GM19025 (cell line): Measurements from ENCODE around the gene YIPF2.
A peak's percentile ranks its signal among the peaks of the same experiment; 100 is the strongest.
"Not testable (repeated sequence)": the region's sequence is repeated elsewhere in the genome, so short reads cannot be mapped to it uniquely, and the experiment has no call there.

ENCODE experiments used
- ATAC-seq: cut with Tn5 transposase; IDR thresholded peaks from one replicate; pipeline ENCODE4 v1.9.1; 2021; ENCODE audit warnings: mild to moderate bottlenecking, low read depth, moderate library complexity; ENCODE audit not compliant: unreplicated experiment

Gene YIPF2

GRCh38 chr19:10928563-10929401, at the start of gene YIPF2, which contains the start of gene TIMM29:
YIPF2 (minus strand) TSS chr19:10928639; CDS start chr19:10928410, 229 bp downstream.
TIMM29 (plus strand) TSS chr19:10928811; CDS start chr19:10928823, 12 bp downstream.
- ATAC-seq: peak; percentile 83

- ATAC-seq: no peak
These were observed 49.3 kb upstream of the YIPF2 start for GRCh38 chr19:10977742-10978092.

DNA sequence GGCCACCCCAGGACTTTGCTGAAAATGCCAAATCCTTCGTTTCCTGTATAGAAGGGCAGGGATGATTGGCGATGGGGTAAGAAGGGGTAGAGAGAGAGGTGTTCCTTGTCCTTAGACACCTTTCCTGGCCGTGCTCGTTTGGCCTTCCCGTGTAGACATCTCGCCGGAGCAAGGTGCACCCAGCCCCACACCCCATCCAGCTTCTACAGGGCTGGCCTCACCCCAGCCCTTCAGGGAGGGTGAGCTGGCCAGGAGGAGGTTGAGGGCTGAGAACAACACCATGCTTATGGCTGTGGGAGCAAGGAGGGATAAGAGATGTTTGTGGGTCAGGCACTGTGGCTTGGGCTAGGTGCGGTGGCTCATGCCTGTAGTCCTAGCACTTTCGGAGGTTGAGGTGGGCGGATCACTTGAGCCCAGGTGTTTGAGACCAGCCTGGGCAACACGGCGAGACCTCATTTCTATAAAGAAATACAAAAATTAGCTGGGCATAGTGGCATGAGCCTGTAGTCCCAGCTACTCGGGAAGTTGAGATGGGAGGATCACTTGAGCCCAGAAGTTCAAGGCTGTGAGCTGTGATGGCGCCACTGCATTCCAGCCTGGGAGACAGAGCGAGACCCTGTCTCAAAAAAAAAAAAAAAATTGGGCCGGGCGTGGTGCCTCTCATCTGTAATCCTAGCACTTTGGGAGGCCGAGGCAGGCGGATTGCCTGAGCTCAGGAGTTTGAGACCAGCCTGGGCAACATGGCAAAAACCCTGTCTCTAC, 47.9 kb upstream of the YIPF2 start:
- no peak for ATAC-seq

- no peak for ATAC-seq
These were observed 47.1 kb upstream of the YIPF2 start for GRCh38 chr19:10975374-10976130.

DNA sequence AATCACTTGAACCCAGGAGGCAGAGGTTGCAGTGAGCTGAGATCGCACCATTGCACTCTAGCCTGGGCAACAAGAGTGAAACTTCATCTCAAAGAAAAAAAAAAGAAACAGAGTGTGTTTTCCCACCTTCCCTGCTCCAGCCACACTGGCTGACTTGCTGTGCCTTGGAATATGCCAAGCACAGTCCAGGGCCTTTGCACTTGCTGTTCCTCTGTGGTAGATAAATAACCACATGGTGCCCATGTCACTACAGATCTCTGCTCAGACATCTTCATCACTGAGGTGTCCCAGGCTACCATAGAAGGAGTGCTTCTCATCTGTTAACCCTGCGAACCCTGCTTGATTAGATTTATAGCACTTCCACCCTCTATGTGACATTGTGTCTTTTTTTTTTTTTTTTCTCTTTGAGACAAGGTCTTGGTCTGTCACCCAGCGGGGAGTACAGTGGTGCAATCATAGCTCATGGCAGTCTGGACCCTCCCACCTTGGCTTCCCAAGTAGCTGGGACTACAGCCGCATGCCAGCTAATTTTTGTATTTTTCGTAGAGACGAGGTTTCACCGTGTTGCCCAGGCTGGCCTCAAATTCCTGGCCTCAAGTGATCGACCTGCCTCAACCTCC, 42.8 kb upstream of the YIPF2 start:
- ATAC-seq: no peak

GRCh38 chr19:10968527-10969135, 40.2 kb upstream of the YIPF2 start:
- ATAC-seq: no peak

- no peak for ATAC-seq
These were observed 38.4 kb upstream of the YIPF2 start for GRCh38 chr19:10966809-10967208.

- no peak for ATAC-seq
These were observed 37.0 kb upstream of the YIPF2 start for GRCh38 chr19:10965398-10965797.

DNA sequence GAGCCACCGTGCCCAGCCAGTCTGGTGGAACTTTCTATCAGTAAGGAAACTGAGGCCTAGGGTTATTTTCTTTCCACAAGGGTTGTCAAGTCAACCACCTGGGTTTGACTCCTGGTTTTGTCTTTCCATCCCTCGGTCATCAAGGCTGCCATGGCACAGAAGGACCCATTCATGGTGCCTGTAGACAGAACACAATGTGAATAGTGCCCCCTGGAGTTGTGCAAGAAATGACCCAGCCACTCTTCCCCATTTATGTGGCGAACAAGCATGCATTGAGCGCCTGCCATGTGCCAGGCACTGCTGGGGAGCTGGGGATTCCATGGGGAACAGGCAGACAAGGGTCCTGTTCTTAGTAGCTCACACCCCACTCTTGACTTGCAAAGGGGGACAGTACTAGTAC, 36.5 kb upstream of the YIPF2 start:
- no peak for ATAC-seq

DNA sequence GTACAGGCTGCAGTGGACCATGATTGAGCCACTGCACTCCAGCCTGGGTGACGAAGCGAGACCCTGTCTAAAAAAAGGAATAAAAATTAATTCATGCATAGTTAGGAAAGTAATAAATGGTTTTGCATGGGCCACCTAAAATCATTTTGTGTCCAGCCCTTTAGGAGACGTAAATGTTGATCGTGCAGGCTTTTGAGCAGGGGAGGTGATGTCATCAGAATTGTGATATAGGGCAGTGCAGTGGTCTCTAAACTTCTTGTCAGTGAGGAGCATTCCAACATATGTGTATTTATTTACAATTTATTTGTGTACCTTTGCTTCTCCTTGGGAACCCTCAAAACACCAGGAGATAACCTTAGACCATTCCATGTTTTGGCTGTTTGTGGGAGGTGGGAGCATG, 35.4 kb upstream of the YIPF2 start:
- ATAC-seq: no peak

DNA sequence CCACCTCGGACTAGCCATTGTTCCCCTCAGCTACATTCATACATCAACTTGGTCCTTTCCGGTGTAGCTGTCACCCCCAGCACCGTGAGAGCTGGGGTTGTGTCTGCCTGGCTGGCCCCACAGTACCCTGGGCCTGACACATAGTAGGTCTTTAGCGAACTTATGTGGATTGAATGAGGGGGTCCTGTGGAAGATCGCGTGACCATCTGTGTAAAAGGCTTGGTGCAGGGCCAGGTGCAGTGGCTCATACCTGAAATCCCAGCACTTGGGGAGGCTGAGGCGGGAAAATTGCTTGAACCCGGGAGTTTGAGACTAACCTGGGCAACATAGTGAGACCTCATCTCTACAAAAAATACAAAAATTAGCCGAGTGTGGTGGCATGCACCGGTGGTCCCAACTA, 34.4 kb upstream of the YIPF2 start:
- no peak for ATAC-seq

GRCh38 chr19:10961073-10961860, 32.8 kb upstream of the YIPF2 start:
- peak; percentile 34 for ATAC-seq

GRCh38 chr19:10960314-10961072, 32.1 kb upstream of the YIPF2 start, which contains the start of gene SMARCA4:
SMARCA4 (plus strand) TSS chr19:10961030; CDS start chr19:10984152, 23,122 bp downstream.
- ATAC-seq: peak; percentile 69

DNA sequence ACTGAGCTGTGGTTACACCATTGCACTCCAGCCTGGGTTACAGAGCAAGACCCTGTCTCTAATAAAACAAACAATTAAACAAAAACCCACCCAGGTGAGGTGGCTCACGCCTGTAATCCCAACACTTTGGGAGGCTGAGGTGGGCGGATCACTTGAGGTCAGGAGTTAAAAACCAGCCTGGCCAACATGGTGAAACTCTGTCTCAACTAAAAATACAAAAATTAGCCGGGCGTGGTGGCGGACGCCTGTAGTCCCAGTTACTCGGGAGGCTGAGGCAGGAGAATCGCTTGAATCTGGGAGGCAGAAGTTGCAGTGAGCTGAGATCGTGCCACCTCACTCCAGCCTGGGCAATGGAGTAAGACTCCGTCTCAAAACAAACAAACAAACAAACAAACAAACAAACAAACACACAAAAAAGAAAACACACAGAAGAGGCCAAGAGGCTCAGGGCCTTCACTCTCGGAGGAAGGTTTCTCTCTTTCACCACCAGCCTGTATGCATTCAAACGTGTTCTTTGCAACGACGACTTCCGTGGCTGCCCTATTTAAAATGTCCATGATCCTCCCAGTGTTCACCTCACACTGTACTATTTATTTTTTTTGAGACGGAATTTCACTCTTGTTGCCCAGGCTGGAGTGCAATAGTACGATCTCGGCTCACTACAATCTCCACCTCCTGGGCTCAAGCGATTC, 31.0 kb upstream of the YIPF2 start:
- ATAC-seq: not testable (repeated sequence)

- no peak for ATAC-seq
These were observed 24.4 kb upstream of the YIPF2 start for GRCh38 chr19:10952809-10953208.

DNA sequence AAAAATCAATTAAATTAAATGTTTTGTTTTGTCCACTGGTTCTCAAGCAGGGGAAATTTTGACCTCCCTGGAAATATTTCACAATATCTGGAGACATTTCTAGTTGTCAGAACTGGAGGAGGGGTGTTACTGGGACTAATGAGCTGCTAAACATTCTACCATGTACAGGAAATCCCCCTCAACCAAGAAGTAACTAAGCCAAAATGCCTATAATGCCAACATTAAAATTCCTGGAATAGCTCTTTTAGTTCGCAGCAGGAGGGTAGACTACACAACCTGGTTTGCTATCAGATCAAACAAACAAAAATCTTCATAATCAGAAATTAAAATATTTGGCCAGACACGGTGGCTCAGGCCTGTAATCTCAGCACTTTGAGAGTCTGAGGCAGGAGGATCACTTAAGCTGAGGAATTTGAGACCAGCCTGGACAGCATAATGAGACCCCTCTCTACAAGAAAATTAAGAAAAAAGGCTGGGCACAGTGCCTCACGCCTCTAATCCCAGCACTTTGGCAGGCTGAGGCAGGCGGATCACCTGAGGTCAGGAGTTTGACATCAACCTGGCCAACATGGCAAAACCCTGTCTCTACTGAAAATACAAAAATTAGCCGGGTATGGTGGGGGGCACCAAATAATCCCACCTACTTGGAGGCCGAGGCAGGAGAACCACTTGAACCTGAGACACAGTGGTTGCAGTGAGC, 18.7 kb upstream of the YIPF2 start:
- ATAC-seq: no peak

DNA sequence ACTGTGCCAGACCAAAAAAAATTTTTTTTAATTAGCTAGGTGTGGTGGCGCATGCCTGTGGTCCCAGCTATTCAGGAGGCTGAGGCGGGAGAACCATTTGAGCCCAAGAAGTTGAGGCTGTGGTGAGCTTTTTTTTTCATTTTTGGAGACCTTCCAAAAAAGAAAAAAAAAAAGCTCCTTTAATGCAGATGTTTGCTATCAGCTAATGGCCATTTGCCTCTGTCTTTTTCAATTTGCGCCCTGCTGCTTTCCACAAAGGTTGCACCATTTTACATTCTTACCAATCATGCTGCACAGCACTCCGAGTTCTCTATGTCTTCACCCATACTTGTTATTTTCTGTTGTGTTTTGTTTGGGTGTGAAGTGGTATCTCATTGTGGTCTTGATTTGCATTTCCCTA, 16.8 kb upstream of the YIPF2 start:
- ATAC-seq: no peak
